CD4-positive, alpha-beta T cell treated with Interleukin-10 for 1 hour (primary cell): ENCODE data around the gene KEL.
A peak's percentile ranks its signal among the peaks of the same experiment; 100 is the strongest.

ENCODE experiments used
- DNase-seq: peaks from one replicate; pipeline ENCODE4 v3.0.0-alpha.2; 2020

Gene KEL

GRCh38 chr7:142961595-142961972 is 579 bp downstream of the KEL start:
- DNase-seq = no peak

GRCh38 chr7:142960955-142961512 is 1.1 kb downstream of the KEL start:
- DNase-seq = no peak

DNA sequence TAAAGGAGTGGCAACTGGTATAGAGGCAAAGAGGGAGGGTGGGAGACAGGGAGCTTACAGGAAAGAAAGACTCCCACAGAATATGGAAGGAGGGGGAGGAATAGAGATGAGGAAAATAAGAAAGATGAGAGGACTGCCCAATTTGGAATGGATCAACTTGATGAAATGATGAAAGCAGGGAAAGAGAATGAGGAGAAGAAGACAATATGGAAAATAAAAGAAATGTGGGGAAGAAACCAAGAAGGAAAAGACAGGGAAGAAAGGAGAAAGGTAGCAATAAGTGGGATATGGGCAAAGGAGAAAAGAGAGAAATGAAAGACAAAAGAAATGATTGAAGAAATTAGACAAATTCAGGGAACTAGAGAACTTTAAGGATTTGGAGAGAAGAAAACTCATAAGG is 3.0 kb downstream of the KEL start:
- DNase-seq = no peak

DNA sequence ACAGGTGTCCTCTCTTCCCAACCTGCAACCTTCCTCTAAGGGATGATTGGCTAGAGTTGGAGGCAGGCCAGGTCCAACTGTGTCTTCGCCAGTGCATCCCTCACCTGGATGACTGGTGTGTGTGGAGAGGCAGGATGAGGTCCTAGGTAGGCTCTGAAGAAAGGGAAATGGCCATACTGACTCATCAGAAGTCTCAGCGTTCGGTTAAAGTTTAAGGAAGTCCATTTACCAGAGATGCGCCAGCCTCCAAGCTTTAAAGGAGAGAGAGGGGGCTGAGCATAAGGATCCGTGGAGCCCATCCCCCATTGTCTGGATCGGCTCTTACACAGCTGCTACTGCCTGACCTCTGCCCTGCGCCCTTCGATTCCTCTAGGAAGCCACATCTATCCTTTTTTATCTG is 4.4 kb downstream of the KEL start:
- DNase-seq = no peak

DNA sequence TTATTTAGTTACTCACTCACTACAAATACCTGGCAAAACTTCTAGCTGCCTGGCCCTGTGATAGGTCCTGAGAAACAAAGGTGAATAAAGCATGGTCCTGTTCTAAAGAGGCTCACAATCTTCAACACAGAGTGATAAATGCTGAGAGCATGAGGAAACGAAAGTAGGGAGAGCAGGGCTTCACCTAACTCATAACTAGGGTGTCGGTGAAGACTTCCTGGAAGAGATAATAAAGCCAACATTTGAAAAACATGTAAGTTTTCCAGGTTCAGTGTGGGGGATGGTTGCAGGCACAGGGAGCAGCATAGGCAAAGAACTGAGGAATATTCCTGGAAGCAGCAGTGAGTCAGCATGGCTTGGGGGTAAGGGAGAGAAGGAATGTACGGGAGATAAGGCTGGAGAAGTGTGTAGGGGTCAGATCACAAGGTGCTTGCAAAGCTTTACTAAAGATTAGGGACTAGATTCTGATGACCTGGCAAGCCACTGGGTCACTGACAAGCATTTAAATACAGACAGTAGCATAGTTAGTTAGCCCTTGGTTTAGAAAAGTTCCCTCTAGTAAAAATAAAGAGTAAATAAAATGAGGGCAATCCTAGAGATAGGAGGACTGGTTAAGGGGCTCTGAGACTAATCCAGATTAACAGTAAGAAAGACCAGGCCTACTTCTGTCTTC is 5.1 kb downstream of the KEL start:
- no peak for DNase-seq

DNA sequence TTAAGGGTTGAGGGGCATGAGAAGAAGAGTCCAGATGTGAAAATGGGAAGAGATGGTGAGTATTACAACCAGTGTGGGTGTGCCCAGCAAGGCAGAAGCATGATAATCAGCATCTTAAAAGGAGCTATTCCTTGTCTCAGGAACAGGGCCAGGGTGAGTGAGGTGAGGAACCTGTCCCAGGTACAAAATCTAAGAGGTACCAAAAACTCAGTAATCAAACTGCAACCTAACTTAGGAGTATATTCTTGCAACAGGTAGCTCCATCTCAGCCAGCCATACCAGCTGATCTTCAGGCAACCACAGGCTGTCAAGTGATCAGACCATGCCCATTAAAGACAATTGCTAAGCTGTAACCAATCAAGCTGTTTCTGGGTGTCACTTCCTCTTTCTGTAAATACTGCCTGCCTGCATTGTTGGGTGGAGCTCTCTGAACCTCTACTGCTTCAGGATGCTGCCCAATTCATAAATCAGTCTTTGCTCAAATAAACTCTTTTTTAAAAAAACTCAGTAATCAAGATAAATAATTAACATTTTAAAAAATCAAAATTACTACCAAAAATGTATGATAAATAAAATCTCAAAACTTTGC is 7.4 kb downstream of the KEL start:
- DNase-seq = no peak

DNA sequence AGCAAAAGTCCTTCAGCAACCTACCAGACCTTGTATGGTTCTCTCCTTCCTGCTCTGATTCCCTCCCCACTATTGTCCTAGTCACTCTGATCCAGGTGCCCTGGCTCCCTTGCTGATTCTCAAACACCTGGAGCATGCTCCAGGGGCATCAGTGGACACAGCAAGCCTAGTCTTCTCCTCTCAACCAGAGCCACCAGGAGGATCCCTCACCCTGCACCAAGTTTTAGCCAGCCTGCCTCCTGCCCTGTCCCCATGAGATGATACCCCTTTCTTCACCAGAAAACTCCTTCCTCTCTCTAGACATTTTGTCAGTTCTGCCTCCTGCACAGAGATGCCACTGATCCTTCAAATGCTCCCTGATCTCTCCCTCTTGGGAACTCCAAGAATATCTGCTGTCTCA is 11.9 kb downstream of the KEL start:
- DNase-seq = no peak

DNA sequence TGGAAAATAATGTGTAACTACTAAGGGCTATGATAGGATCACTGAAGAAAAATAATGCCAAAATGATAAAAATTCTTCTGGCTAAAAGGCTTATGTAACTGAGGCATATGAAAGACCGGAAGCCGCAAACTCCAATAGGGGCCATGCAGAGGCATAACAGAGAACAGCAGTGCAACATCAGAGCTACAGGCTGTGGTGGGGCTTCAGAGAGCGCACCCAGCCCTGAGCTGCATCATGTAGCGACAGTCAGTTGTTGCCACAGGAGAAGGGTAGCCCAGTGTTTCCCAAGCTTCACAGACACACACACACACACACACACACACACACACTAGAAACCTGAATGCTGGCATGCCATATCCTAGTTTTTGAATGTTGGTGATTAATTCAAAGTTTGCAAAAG is 13.6 kb downstream of the KEL start:
- no peak for DNase-seq

GRCh38 chr7:142945001-142945400 is 17.2 kb downstream of the KEL start:
- no peak for DNase-seq

- DNase-seq = no peak
These were observed 18.4 kb downstream of the KEL start for GRCh38 chr7:142943706-142944268.

DNA sequence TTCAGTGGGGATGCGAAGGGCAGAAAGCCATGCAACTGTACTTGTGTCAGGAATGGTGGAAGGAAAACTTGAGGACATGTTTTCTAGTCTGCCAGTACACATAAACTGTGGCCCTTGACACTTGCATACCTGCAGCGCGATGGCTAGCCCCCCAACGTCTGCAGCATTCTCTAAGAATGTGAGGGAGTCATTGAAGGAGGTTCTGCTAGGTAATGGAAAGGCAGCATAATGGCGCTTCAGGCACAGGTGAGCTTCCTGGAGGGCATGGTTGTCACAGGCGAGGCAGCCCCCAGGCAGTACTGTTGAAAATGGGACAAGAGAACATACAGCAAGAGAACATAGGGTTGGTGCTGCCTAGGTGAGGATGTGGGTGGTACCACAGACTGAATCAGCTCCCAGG is 19.4 kb downstream of the KEL start:
- DNase-seq = no peak

DNA sequence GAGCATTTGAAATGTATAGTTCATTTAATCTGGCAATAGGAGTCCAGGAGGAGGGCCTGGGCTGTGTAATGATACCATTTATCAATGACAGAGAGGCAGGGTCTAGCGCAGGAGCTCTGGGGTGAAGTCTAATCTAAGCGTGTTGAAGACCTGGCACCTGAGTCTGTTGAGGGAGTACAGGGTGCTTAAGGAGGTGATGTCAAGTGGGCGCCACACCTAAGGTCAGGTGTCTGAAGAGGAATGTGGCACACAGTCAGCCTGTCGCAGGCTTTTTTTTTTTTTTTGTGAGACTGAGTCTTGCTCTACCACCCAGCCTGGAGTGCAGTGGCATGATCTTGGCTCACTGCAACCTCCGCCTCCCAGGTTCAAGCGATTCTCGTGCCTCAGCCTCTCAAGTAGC is 20.6 kb downstream of the KEL start:
- no peak for DNase-seq

DNA sequence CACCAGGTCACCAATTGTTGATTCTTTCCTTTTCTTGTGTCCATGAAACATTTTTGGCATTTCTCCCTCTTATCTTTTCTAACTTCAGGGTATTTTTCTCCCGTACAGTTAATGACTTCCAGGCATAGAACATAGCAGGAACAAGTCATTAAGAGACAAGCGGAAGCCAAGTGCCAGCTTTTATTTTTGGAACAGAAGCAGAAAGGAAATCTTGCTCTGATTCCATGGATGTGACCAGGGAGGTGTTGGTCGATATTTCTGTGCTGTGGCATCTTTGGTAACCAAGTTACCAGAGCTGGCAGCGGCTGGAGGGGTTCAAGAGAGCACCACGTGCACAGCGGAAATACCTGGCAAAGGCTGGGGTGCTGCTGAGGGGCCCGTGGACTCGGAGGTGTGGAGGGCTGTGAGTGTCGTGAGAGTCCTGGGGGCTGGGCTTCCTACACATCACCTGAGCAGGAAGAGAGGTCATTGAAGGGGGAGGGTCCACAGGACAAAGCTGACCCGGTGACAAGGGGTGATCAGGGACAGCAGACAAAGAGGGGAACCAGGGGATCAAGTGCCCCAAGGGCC is 21.1 kb downstream of the KEL start:
- no peak for DNase-seq

- peak; percentile 4 for DNase-seq
These were observed 22.8 kb downstream of the KEL start, which contains the start of gene LLCFC1 for GRCh38 chr7:142939226-142939910. Gene LLCFC1 (plus strand): TSS chr7:142939484. CDS start chr7:142939622, 138 bp downstream.

- DNase-seq = no peak
These were observed 23.6 kb downstream of the KEL start for GRCh38 chr7:142938611-142939010.

- DNase-seq = no peak
These were observed 26.1 kb downstream of the KEL start for GRCh38 chr7:142935941-142936565.

GRCh38 chr7:142934056-142934455 is 28.1 kb downstream of the KEL start:
- DNase-seq = no peak

GRCh38 chr7:142933624-142934023 is 28.5 kb downstream of the KEL start, which contains the start of gene TRPV5:
Gene TRPV5 (minus strand): TSS chr7:142933746. CDS start chr7:142933459, 287 bp downstream.
- DNase-seq = no peak

DNA sequence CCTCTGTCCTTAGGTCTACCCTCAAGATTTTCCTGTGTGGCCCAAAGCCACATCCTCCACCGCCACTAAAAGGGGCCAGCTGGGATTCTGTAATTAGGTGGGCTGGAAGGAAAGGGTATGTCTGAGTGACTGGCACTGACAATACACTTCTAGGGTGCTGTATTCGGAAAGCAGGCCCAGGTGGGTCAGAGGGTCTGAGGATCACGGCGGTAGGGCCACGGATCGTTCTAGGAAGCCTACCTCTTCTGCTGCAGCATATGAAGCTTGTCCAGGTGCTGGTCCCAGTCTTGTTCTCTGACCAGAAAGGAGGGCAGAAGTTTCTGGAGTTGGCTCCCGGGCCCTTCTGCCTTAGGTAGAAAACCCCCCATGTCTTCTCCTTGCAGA is 29.1 kb downstream of the KEL start:
- no peak for DNase-seq

- no peak for DNase-seq
These were observed 29.6 kb downstream of the KEL start for GRCh38 chr7:142932386-142933091.

DNA sequence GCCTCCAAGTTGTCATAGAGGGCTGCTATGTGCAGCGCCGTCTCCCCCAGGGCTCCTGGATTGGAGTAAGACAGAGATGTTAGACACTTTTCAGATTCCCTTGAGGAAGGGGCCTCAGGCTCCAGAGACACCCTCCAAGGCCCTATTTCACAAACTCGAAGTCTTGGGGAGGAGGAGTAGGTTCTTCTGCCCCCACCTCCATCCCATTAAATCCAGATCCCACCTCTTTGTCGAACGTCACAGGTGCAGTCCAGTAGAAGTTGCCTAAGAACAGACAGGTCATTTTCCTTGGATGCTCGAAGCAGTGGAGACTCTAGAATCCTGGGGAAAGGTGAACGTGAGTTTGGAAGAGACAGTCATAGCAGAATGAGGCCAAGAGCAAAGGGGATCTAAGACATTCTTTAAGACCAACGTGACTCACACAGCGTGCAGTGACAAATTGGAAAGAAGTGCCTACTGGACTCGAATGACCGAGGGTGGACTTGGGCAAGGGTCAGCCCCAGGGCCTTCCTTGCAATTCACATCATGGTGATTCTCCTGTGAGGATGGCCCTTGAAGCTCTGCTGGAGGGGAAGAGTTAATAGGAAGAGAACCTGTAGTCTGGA is 31.9 kb downstream of the KEL start:
- DNase-seq = no peak

DNA sequence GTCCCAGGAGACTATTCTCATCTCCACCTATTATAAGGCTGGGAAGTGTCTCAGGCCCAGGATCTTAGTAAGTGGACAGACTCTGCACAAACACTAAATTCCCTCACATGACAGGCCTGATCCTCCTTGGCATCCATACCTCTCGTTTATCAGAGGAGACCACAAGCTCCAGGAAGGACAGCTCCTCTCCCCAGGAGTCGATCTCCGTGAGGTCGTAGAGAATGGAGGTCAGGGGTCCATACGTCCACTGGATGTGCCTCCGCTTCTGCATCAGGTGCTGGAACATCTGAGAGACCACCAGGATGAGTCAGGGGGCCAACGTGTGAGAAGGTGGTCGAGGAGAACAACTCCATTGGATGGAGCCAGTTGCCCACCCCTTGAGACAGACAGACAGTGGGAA is 34.2 kb downstream of the KEL start:
- no peak for DNase-seq
